GM18519 (cell line): Measurements from ENCODE around the gene ZBTB20.

ENCODE experiments used
- ATAC-seq: cut with Tn5 transposase; IDR thresholded peaks from one replicate; pipeline ENCODE4 v1.9.1; 2021; ENCODE audit warnings: mild to moderate bottlenecking, moderate library complexity; ENCODE audit not compliant: unreplicated experiment, low FRiP score

The ZBTB20 gene

DNA sequence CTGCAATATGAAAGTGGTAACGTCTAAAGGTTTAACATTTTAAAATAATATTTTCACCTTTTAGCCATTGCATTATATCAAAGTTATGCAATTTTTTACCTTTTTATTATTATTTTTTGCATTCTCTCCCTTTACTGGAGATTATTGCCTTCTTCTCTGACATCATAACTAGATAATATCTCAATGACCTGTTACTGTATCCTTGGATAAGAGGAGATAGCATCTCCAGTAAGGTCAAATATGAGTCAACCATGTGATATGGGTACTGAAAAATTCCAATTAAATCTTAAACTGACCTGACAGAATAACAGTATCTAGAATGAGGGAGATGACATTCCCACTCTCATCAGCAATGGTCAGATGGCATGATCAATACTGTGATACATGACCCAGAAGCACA, 108.3 kb downstream of the ZBTB20 start:
- no peak for ATAC-seq

DNA sequence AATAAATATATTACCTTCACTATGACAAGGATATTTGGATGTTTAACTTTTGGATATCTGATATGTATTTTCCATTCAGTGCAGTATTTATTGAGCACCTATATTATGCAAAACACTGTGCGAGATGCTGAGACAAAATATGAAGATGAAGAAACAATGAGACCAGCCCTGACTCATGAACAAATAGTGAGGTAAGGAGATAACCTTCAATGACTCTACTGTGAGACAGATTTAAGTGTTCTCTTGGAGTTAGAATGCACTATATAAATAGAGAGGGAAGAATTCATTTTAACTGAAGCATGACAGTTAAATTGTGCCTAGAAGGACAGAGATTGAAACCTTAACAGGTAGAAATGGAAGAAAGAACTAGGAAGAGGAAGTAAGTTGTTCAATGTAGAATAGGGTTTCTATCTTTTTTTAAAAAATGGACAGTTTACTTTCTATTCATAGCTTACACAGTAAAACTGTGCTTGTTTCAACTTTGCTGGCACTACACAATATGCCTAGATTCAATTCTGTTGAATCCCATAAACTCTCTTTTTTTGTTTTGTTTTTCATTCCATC, 124.2 kb downstream of the ZBTB20 start:
- ATAC-seq: peak; percentile 55

DNA sequence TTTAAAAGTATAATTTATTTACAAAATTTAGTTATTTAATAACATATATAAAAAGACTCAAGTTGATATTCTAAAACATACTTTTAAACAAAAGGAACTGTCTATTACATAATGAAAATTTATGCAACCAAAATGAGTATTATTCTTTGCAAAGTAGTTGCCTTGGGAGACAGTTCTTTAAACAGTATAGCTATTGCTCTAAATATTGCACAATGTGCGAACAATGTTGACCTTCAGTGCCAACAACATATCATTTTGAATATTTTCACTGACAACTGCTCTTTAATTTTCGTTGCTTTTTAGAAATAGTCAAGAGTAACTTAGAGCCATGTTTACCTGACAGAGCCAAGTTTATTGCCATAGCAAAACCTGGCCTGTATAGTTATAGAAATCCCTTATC, 124.9 kb downstream of the ZBTB20 start:
- no peak for ATAC-seq

DNA sequence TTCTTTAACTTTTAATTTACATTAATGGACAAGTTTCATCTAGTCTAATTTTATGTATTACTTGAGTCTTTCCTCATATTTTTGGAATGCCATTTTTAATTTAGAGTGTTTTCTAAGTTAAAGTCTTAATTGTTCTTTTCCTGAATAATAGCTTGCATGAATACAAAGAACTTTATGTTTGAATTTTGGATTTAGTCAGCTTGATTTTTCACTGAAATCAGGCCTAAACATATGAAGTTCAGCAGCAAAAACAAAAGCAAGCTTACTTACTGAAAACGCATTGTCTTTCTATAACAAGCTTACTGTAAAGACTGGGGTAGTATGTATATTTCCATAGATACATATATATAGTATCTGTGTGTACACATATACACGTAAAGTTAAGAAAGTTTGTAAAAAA, 126.0 kb downstream of the ZBTB20 start:
- no peak for ATAC-seq

DNA sequence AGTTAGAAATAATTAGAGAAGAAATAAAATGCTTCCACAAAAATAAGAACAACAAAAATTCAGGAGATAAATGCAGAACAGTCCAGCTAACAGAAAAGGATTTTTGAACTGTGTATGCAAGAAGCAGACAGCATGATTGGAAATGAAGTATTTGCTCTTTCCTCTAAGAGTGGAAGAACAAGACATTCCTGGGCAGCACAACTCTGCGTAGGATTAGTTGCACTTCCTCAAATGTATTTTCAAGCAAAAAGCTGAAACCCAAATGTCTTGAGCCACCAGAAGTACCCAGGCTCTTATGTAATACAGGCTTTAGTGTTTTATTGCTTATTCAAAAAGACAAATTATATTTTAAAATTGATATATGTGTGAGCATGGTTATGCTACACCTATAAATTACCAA, 127.2 kb downstream of the ZBTB20 start:
- ATAC-seq: peak; percentile 57

DNA sequence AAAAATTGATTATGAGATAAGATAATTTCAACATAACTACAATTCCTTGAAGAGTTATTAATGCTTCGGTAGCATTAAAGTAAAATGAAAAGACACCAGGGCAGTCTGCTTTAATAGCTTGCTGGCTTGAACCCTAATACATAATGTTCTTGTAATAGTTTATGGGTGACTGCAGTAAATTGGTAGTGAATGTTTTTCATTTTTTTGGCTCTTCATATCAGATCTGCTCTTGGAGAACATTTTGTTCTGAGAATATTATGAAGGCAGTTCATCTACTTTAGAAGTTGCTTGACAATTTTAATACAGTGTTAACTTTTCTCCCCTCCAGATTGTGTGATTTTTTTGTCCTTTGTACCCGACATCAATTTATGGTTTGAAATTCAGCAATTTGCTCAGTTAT, 128.4 kb downstream of the ZBTB20 start:
- ATAC-seq: no peak

DNA sequence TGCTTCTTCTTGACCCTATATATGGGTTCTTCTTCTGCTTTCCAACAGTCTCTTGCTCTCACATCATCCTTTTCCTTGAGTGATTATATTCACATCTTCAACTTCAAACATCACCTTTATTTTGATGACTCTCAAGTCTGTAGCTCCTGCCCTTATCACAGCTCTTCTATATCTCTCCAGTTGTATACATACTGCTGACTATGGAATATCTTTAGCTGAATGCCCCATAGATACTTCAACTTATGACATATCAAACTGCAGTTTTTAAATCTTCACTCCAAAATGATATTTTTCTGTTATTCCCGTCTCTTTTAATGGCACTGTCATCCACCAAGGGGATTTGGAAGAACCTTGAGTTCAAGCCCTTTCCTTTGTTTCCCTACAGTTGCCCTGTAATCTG, 139.1 kb downstream of the ZBTB20 start:
- ATAC-seq: no peak

DNA sequence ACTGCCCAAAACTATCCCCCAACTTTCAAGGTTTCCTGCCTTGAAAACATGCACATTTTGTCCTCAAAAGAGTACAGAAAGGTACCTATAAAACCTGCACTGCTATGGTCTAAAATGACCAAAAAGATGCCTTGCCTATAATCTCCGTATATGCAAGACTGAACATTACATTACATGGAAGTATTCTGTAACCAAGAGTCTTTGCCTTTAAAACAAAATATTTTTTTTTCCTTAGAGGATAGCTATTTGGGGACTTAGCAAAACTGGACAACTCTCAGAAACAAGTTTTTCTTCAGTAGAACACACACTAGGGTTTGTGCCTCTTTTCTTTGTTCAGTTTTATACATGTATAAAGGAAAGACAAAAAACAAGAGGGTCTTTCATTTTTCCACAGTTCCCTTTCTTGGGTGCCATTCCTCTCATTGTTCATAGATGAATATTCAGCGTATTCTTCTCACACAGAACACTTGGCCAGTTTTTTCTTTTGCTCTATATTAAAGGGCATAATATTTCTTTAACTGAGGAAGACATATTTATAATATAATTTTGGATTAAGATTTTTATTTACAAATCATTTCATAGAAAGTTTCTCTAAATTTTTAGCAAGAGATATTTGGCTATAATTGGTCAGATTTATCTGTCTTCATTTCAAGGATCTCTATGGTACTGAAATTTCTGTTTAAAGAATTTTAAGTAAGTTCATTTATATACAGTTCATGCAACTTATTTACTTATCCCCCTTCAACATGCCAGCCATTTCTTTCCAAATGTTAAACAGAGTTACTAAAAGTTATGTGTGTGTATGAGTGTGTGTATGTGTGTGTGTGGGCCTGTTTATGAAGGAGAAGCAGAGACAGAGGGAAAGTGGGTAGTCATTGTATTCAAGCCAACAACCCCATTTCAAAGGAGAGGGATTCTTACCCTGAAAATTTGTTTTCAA, 142.6 kb downstream of the ZBTB20 start:
- no peak for ATAC-seq

DNA sequence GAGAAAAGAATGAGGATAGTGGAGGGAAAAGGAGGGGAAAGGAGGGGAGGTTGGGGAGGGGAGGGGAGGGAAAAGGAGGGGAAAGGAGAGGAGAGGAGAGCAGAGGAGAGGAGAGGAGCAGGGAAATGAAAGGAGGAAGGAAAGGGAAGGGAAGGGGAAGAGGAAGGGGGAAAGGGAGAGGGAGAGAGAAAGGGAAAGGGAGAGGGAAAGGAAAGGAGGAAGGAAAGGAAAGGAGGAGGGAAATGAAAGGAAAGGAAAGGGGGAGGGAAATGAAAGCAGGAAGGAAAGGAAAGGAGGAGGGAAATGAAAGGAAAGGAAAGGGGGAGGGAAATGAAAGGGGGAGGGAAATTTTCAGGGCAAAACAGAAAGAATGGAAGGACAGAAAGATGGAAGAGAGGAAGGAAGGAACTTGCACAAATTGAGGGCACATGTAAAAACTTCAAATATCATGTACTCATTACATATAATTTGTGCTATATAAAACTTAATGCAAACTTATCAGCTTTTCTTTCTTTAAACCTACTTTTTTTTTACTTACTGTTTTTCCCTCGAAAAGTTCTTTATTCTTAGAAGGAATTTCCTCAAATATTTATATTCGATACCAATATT, 148.0 kb downstream of the ZBTB20 start:
- no peak for ATAC-seq

DNA sequence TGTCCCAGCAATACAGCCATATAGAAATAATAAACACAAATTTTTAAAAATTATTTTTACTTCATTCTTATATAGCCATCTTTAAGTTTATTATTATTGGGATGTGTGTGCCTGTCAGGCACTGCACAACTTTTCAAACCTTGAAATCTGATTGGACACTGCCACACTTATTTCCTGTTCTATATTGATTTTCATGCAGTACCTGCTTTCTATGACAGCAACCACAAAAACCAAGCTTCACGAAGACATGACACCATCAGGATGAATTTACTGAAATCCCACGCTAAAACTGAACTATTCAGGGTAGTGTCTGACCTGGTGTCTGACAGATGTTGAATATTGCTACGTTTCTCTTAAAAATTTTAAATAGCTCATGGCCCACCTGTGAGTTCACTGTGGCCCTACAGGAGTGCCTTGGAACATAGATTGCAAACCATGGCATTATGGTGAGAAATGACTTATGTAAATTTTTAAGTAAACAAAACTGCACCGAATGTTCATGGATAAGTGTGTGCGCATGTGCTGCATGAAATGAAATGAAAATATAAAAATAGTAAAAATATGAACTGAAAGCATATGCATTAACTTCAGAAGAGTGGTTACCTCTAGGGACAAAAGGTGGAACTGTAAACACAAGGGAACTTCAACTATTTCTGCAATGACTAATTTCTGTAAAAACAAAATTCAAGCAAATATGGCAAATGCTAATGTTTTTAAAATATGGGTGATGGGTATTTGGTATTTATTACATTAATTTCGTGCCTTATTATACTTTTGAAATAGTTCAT, 152.3 kb downstream of the ZBTB20 start:
- ATAC-seq: no peak

DNA sequence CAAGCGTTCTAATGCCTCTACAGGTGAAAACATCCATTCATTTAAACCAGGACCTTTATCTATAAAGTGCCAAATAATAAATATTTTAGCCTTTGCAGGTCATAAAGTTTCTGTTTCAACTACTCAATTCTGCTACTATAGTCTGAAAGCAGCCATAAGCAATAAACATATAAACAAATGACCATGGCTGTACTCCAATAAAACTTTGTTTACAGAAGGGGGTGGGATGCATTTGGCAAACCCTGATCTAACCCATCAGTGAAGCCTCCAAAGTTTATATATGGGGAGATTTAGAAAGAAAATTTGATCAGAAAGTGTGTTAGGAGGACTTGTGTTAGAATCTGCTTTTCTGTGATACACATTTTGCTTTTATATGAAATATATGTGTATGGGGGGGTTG, 161.3 kb downstream of the ZBTB20 start:
- ATAC-seq: no peak

DNA sequence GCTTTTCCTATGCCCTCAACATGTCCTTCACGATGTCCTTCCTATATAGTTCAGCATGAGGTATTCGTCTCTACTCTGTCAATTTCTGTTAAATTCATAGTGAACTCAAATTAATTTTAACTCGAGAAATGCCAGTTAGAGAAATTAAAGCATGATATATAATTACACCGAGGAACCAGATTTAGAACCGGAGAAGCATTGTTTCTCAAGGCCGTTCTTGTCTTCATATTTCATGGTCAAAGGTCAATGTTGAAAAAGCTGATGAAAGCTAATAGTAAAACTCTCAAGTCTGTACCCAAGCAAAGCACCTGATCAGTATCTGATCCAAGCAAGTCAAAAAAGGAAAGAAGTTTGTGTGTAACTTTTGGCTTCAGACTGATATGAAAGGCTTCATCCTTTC, 163.8 kb downstream of the ZBTB20 start:
- ATAC-seq: no peak

DNA sequence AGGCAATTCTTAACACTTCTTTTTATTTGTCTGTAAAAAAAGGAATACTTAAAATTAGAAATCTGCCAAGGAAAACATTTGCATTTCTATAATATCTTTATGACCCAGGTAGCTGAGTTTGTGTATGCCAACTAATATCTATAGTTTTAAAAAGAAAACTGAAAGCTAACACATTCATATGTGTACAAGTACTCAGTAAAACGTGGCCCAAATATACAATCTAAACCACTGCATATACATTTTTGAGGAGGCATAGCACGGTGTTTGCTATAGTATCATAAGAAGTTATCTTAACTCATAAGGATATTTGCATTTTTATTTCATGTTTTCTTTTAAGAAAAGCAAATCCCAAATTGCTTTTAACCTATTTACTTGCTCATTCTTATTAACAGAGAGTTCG, 172.7 kb downstream of the ZBTB20 start:
- peak; percentile 96 for ATAC-seq

DNA sequence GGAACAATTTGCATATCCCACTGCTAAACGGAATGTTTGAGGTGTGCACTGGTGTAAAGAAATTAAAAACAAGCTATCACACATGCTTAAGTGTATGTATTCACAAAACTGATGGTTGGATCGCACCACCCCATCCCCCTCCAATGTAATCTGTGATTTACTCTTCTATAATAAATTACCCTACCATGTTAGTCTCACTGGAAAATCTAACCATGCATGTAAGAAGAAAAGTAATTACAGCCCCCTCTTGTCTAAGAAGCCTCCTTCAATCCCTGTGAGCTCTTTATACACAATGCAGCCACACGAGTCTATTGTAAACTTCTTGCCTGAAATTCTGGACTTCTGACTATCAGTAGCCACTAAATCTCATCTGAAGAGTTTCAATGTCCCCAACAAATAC, 173.6 kb downstream of the ZBTB20 start:
- no peak for ATAC-seq

DNA sequence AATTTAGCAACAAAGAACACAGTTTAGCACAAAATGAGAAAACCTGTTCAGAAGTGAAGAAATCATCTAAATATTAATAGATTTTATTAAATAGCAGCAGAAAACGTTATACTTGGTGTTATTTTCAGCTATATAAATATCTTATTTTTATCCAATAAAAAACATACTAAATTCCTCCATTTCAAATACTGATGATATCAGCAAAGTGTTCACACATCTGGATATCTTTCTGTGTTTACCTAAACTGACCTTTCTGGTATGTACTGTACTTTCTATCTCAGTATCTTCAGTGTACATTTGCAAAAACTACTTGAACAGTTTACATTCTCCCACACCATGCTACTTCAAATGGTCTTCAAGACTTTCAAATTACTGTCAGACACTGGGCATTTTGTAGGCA, 179.9 kb downstream of the ZBTB20 start:
- ATAC-seq: no peak

DNA sequence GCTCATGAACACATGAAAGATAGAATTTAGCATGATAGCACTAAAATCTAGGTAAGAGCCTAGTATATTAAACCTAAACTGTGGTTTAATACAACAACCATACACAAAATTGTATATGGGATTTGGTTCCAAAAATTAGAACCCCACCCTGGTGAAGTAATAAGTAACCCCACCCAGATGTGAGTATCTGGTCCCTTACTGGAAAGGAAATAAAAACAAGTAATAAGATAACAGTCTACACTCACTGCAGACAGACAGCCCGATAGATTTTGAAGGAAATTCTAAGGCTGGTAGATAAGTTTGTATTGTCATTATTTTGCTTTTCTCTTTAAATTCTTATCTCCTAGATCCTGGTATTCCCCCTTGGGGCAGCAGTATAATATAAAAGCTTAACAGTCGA, 184.9 kb downstream of the ZBTB20 start:
- no peak for ATAC-seq

DNA sequence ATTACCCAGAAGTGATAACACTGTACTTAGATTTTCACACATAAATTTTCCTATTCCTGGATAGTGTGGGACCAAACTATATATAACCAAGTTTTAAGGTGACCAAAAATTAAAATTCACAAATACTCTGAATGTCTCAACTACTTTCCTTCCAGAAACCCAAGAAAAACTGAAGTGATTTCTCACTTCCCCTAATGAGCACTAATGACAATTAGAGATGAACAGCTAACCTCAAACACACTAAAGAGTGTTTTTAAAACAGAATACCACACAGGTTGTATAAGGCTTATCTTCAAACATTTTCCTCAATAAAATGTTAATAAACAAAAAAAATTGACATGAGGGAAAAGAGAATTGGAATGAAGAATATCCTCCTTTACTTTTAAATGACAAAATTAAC, 188.2 kb downstream of the ZBTB20 start:
- peak; percentile 56 for ATAC-seq

DNA sequence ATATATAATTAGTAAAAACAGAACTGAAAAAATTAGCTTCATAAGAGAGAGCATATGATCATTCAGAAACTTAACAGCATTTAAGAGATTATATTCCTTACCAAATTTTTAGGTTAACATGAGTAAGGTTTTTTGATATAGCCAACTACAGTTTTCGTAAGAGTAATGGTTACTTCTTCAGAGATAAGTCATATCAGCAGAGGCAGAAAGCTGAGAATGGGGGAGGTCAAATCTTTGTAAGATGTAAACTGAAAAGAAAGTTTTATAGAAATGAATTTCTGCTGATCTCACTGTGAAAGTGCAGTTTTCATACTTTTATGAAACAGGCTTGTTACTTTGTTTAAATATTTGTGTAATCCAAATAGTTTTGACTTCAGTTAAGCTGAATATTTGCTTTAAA, 193.3 kb downstream of the ZBTB20 start:
- no peak for ATAC-seq

DNA sequence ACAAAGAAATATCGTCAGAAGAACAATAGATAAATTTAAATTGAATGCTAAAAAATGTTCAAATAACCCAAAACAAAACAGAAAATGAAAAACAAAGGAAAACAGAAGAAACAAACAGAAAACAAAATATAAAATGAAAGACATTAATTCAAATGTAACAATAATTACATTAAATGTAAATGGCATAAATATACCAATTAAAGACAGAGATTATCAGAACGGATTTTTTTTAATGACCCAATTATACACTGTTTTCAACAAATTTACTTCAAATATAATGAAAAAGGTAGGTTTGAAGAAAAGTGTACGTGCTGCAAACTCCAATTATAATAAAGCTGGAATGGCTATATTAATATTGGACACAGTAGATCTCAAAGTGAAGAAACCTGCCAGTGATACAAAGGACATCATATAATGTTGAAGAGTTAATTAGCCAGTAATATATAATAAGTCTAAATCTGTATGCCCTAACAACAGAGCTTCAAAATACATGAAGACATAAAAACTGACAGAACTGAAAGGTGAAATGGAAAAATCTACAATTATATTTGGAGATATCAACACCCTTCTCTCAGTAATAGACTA, 193.8 kb downstream of the ZBTB20 start:
- no peak for ATAC-seq

DNA sequence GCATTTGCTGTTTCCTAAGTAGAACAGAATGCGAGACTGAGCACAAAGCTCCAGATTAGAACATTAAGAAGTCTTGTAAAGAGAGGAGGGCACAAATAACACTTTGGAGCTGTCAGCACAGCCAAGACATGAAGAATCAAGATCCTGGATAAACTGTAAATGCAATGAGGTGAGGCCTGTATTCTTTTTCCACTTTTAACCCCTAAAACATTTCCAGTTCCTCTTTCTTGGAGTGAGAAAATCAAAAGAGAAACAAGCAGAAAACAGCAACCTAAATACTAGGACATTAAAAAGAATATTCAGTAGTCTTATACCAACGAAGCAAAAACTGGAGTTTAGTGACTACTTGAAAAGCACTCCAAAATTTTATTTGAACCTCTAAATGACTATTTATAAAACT, 204.3 kb downstream of the ZBTB20 start:
- ATAC-seq: no peak
